GM18907 (cell line): Measurements from ENCODE around the gene RPL10A.

ENCODE experiments used
- ATAC-seq: cut with Tn5 transposase; IDR thresholded peaks from one replicate; pipeline ENCODE4 v1.9.1; 2021; ENCODE audit warnings: mild to moderate bottlenecking, moderate library complexity; ENCODE audit not compliant: unreplicated experiment

RPL10A gene

GRCh38 chr6:35489995-35490791 is 22.0 kb downstream of the RPL10A start:
- no peak for ATAC-seq

GRCh38 chr6:35490821-35491557 is 22.8 kb downstream of the RPL10A start:
- no peak for ATAC-seq

GRCh38 chr6:35491558-35492257 is 23.5 kb downstream of the RPL10A start:
- ATAC-seq, result no peak

- ATAC-seq, result no peak
These were observed 24.2 kb downstream of the RPL10A start for GRCh38 chr6:35492258-35492973.

- no peak for ATAC-seq
These were observed 24.7 kb downstream of the RPL10A start for GRCh38 chr6:35492974-35493284.

- no peak for ATAC-seq
These were observed 25.2 kb downstream of the RPL10A start for GRCh38 chr6:35493307-35493983.

GRCh38 chr6:35494161-35494563 is 26.0 kb downstream of the RPL10A start:
- no peak for ATAC-seq

GRCh38 chr6:35495258-35496035 is 27.2 kb downstream of the RPL10A start:
- ATAC-seq, result no peak

GRCh38 chr6:35496036-35496840 is 28.0 kb downstream of the RPL10A start:
- ATAC-seq, result no peak

GRCh38 chr6:35496841-35497570 is 28.8 kb downstream of the RPL10A start, which contains the start of gene TEAD3:
TSS of gene TEAD3 (minus strand) at chr6:35497079.
- ATAC-seq, result no peak

GRCh38 chr6:35497571-35498421 is 29.6 kb downstream of the RPL10A start:
- no peak for ATAC-seq

- no peak for ATAC-seq
These were observed 30.3 kb downstream of the RPL10A start for GRCh38 chr6:35498422-35499067.

GRCh38 chr6:35499372-35499771 is 31.2 kb downstream of the RPL10A start:
- ATAC-seq, result no peak

GRCh38 chr6:35500782-35501181 is 32.6 kb downstream of the RPL10A start:
- no peak for ATAC-seq

GRCh38 chr6:35501784-35502183 is 33.6 kb downstream of the RPL10A start:
- no peak for ATAC-seq

GRCh38 chr6:35503534-35503933 is 35.3 kb downstream of the RPL10A start:
- no peak for ATAC-seq

GRCh38 chr6:35505999-35506412 is 37.8 kb downstream of the RPL10A start:
- ATAC-seq, result no peak
